ENCODE results near the gene NRM.

NRM gene

GRCh38 chr6:30732237-30732943, 41.6 kb upstream of the NRM start:
- peaks cover 3 to 5% of the 10 kb centered on the region in 2 experiments for H3K4me1 ChIP-seq (ENCODE audit: control insufficient read depth in 1 of 2, insufficient read depth in 2 of 2, low read length in 2 of 2)
- no peak overlapping the region for H4K91ac ChIP-seq (ENCODE audit: low read depth, low read length)
- peaks cover 3% of the 10 kb centered on the region for H3K79me1 ChIP-seq (ENCODE audit: low read length)
- no peak overlapping the region for H4K8ac ChIP-seq (ENCODE audit: low read depth, low read length)
- H2AK5ac ChIP-seq (ENCODE audit: low read length) = no peak overlapping the region
- no peak overlapping the region for H3K14ac ChIP-seq (ENCODE audit: low read length)
- no peak overlapping the region for H3K27ac ChIP-seq (ENCODE audit: low read depth, low read length)
- H3K9me3 ChIP-seq (ENCODE audit: insufficient read depth, low read depth, low read length) = no peaks in the 10 kb centered on the region
- H3K4me2 ChIP-seq (ENCODE audit: low read length) = no peak overlapping the region
- no peak overlapping the region for H2AFZ ChIP-seq (ENCODE audit: insufficient read depth, low read length, poor library complexity)
- DNase-seq = no peak
- no peaks in the 10 kb centered on the region for H3K79me2 ChIP-seq (ENCODE audit: control insufficient read depth, insufficient read depth, low read length, poor library complexity)
- H2BK5ac ChIP-seq (ENCODE audit: low read depth, low read length, poor library complexity) = no peak overlapping the region
- H3K36me3 ChIP-seq (ENCODE audit: control insufficient read depth in 1 of 2, insufficient read depth in 2 of 2, low read length in 2 of 2) = peaks cover 45 to 46% of the 10 kb centered on the region in 2 experiments
- H3K9ac ChIP-seq (ENCODE audit: low read length) = no peak overlapping the region
- no peak overlapping the region for H3K23ac ChIP-seq (ENCODE audit: low read length)
- H3K4me3 ChIP-seq (ENCODE audit: low read depth, low read length) = no peak overlapping the region
- H2BK120ac ChIP-seq (ENCODE audit: insufficient read depth, low read length, poor library complexity) = no peak overlapping the region
- H2BK12ac ChIP-seq (ENCODE audit: low read length) = no peak overlapping the region
- H3K4ac ChIP-seq (ENCODE audit: low read depth, low read length) = no peak overlapping the region
- H3K18ac ChIP-seq (ENCODE audit: low read length) = no peak overlapping the region
- WGBS (ENCODE audit: extremely low coverage, insufficient coverage, insufficient read length) = no CpG with 5 or more reads among the region's 12 CpGs
- H4K12ac ChIP-seq (ENCODE audit: low read depth, low read length) = no peak overlapping the region
- no peaks in the 10 kb centered on the region for H3K27me3 ChIP-seq (ENCODE audit: insufficient read depth, low read length)

- Histone ChIP-seq H2AFZ (ENCODE audit: insufficient read depth, low read length, poor library complexity) (no peak overlapping the region), H3K9me3 (ENCODE audit: insufficient read depth, low read depth, low read length) (no peaks in the 10 kb centered on the region), H3K27me3 (ENCODE audit: insufficient read depth, low read length) (no peaks in the 10 kb centered on the region), H3K4me2 (ENCODE audit: low read length) (no peak overlapping the region), H3K4me3 (ENCODE audit: low read depth, low read length) (no peak overlapping the region), H4K12ac (ENCODE audit: low read depth, low read length) (no peak overlapping the region), H3K27ac (ENCODE audit: low read depth, low read length) (no peak overlapping the region), H3K79me1 (ENCODE audit: low read length) (no peaks in the 10 kb centered on the region), H2BK12ac (ENCODE audit: low read length) (no peak overlapping the region), H3K23ac (ENCODE audit: low read length) (no peak overlapping the region), H3K4ac (ENCODE audit: low read depth, low read length) (no peak overlapping the region), H2BK120ac (ENCODE audit: insufficient read depth, low read length, poor library complexity) (no peak overlapping the region), H3K36me3 (ENCODE audit: control insufficient read depth in 1 of 2, insufficient read depth in 2 of 2, low read length in 2 of 2) (peaks cover 38 to 39% of the 10 kb centered on the region in 2 experiments), H3K18ac (ENCODE audit: low read length) (no peak overlapping the region), H3K9ac (ENCODE audit: low read length) (no peak overlapping the region), H3K14ac (ENCODE audit: low read length) (no peak overlapping the region), H2BK5ac (ENCODE audit: low read depth, low read length, poor library complexity) (no peak overlapping the region), H3K79me2 (ENCODE audit: control insufficient read depth, insufficient read depth, low read length, poor library complexity) (no peaks in the 10 kb centered on the region), H2AK5ac (ENCODE audit: low read length) (no peak overlapping the region), H3K4me1 (ENCODE audit: control insufficient read depth in 1 of 2, insufficient read depth in 2 of 2, low read length in 2 of 2) (no peaks in the 10 kb centered on the region), H4K91ac (ENCODE audit: low read depth, low read length) (no peak overlapping the region), H4K8ac (ENCODE audit: low read depth, low read length) (no peak overlapping the region)
- peak; percentile 86 to 87 for DNase-seq
- no CpG with 5 or more reads among the region's 30 CpGs for WGBS (ENCODE audit: extremely low coverage, insufficient coverage, insufficient read length)
These were observed 40.0 kb upstream of the NRM start for GRCh38 chr6:30730601-30731435.

- Histone ChIP-seq H3K27me3 (ENCODE audit: insufficient read depth, low read length) (no peaks in the 10 kb centered on the region), H3K36me3 (ENCODE audit: control insufficient read depth in 1 of 2, insufficient read depth in 2 of 2, low read length in 2 of 2) (peaks cover 38 to 51% of the 10 kb centered on the region in 2 experiments), H3K23ac (ENCODE audit: low read length) (no peak overlapping the region), H4K91ac (ENCODE audit: low read depth, low read length) (no peak overlapping the region), H3K4me3 (ENCODE audit: low read depth, low read length) (no peak overlapping the region), H4K12ac (ENCODE audit: low read depth, low read length) (no peak overlapping the region), H3K9me3 (ENCODE audit: insufficient read depth, low read depth, low read length) (peaks cover 2% of the 10 kb centered on the region), H3K4me1 (ENCODE audit: control insufficient read depth in 1 of 2, insufficient read depth in 2 of 2, low read length in 2 of 2) (peaks cover 0 to 4% of the 10 kb centered on the region in 2 experiments), H4K8ac (ENCODE audit: low read depth, low read length) (no peak overlapping the region), H2BK120ac (ENCODE audit: insufficient read depth, low read length, poor library complexity) (no peak overlapping the region), H3K18ac (ENCODE audit: low read length) (no peak overlapping the region), H3K4ac (ENCODE audit: low read depth, low read length) (no peak overlapping the region), H2AFZ (ENCODE audit: insufficient read depth, low read length, poor library complexity) (no peak overlapping the region), H2BK12ac (ENCODE audit: low read length) (no peak overlapping the region), H3K4me2 (ENCODE audit: low read length) (no peak overlapping the region), H3K79me2 (ENCODE audit: control insufficient read depth, insufficient read depth, low read length, poor library complexity) (no peaks in the 10 kb centered on the region), H3K14ac (ENCODE audit: low read length) (no peak overlapping the region), H3K27ac (ENCODE audit: low read depth, low read length) (no peak overlapping the region), H3K9ac (ENCODE audit: low read length) (no peak overlapping the region), H2BK5ac (ENCODE audit: low read depth, low read length, poor library complexity) (no peak overlapping the region), H3K79me1 (ENCODE audit: low read length) (no peaks in the 10 kb centered on the region), H2AK5ac (ENCODE audit: low read length) (no peak overlapping the region)
- no CpG with 5 or more reads among the region's 7 CpGs for WGBS (ENCODE audit: extremely low coverage, insufficient coverage, insufficient read length)
- DNase-seq = no peak
These were observed 37.3 kb upstream of the NRM start for GRCh38 chr6:30727920-30728553.

- H3K4me1 ChIP-seq (ENCODE audit: control insufficient read depth in 1 of 2, insufficient read depth in 2 of 2, low read length in 2 of 2) = peaks cover 0 to 4% of the 10 kb centered on the region in 2 experiments
- no peak overlapping the region for H2AK5ac ChIP-seq (ENCODE audit: low read length)
- H3K27ac ChIP-seq (ENCODE audit: low read depth, low read length) = no peak overlapping the region
- no peak overlapping the region for H2BK120ac ChIP-seq (ENCODE audit: insufficient read depth, low read length, poor library complexity)
- no peak overlapping the region for H3K23ac ChIP-seq (ENCODE audit: low read length)
- H3K9me3 ChIP-seq (ENCODE audit: insufficient read depth, low read depth, low read length) = peaks cover 2% of the 10 kb centered on the region
- H2AFZ ChIP-seq (ENCODE audit: insufficient read depth, low read length, poor library complexity) = no peak overlapping the region
- no peak overlapping the region for H3K14ac ChIP-seq (ENCODE audit: low read length)
- DNase-seq = no peak
- H3K9ac ChIP-seq (ENCODE audit: low read length) = no peak overlapping the region
- no peak overlapping the region for H4K8ac ChIP-seq (ENCODE audit: low read depth, low read length)
- H2BK12ac ChIP-seq (ENCODE audit: low read length) = no peak overlapping the region
- H3K4me2 ChIP-seq (ENCODE audit: low read length) = no peak overlapping the region
- no peaks in the 10 kb centered on the region for H3K27me3 ChIP-seq (ENCODE audit: insufficient read depth, low read length)
- no peak overlapping the region for H3K18ac ChIP-seq (ENCODE audit: low read length)
- no peak overlapping the region for H4K12ac ChIP-seq (ENCODE audit: low read depth, low read length)
- H3K79me2 ChIP-seq (ENCODE audit: control insufficient read depth, insufficient read depth, low read length, poor library complexity) = peaks cover 3% of the 10 kb centered on the region
- peaks cover 3% of the 10 kb centered on the region for H3K79me1 ChIP-seq (ENCODE audit: low read length)
- no CpG with 5 or more reads among the region's 11 CpGs for WGBS (ENCODE audit: extremely low coverage, insufficient coverage, insufficient read length)
- H2BK5ac ChIP-seq (ENCODE audit: low read depth, low read length, poor library complexity) = no peak overlapping the region
- peaks cover 39 to 56% of the 10 kb centered on the region in 2 experiments for H3K36me3 ChIP-seq (ENCODE audit: control insufficient read depth in 1 of 2, insufficient read depth in 2 of 2, low read length in 2 of 2)
- H3K4me3 ChIP-seq (ENCODE audit: low read depth, low read length) = no peak overlapping the region
- no peak overlapping the region for H3K4ac ChIP-seq (ENCODE audit: low read depth, low read length)
- no peak overlapping the region for H4K91ac ChIP-seq (ENCODE audit: low read depth, low read length)
These were observed 36.0 kb upstream of the NRM start for GRCh38 chr6:30726506-30727413.

Measured in trophoblast cell (in vitro differentiated cells and primary cell).